GM12878 (cell line): ENCODE results near the gene PTPRM. TPM values are rescaled to one million over a fixed set of nuclear protein-coding genes. Genes with fewer than 3 reads are reported as not detected.

ENCODE experiments used
- ATAC-seq: fragments of 200-7000 bp; cut with Tn5 transposase; 3 replicates; pipeline ENCODE4 v1.9.1; 2020; ENCODE audit warnings: mild to moderate bottlenecking, moderate library complexity
- BruUV-seq: library from RNA; stranded (reverse); fragments of 400-500 nt; replicated peaks from 2 replicates; lab custom pipeline; 2021; lab: Mats Ljungman, UMichigan
- CTCF ChIA-PET: fragments of 300-600 bp; sonication (Branson Sonifier 250); formaldehyde crosslinking; extraction: SDS; loops from one replicate; lab custom pipeline; 2021; ENCODE audit warnings: inconsistent platforms; lab: Yijun Ruan, JAX
- POLR2A ChIA-PET: fragments of 350-600 bp; formaldehyde crosslinking; extraction: SDS; loops from one replicate; lab custom pipeline; 2021; ENCODE audit warnings: inconsistent platforms; lab: Charles Lee
- RAD21 ChIA-PET: fragments of 300-600 bp; sonication (Branson Sonifier 250); formaldehyde crosslinking; loops from one replicate; lab custom pipeline; 2023; ENCODE audit warnings: antibody characterized with exemption; ENCODE audit not compliant: unreplicated experiment; lab: Charles Lee
- SMC1A ChIA-PET: fragments of 300-600 bp; sonication (Branson Sonifier 250); formaldehyde crosslinking; loops from one replicate; lab custom pipeline; 2023; ENCODE audit not compliant: unreplicated experiment, uncharacterized antibody; lab: Charles Lee
- DNase-seq: peaks from one replicate; pipeline ENCODE4 v3.0.0-alpha.2; 2011; ENCODE audit warnings: low read depth, low spot score
- FAIRE-seq: peaks from 3 replicates; lab custom pipeline; 2011; peaks lifted over from hg19 to GRCh38; lab: Jason Lieb, UNC
- H2AFZ ChIP-seq: 2 replicates; pipeline ENCODE4 v1.6.0; 2011; ENCODE audit warnings: low read depth, low read length, control low read depth; ENCODE audit not compliant: control insufficient read depth
- H3K27ac ChIP-seq: 2 replicates; pipeline ENCODE4 v1.5.1; 2011; ENCODE audit warnings: control low read depth; ENCODE audit not compliant: control insufficient read depth, insufficient read depth
- H3K27me3 ChIP-seq, 2 experiments: replicated peaks in 1 of 2; 2 replicates each; pipeline versions ENCODE4 v1.6.0 to v1.6.1; 2011; ENCODE audit warnings: low read length in 1 of 2; ENCODE audit not compliant: control insufficient read depth in 2 of 2, insufficient read depth in 2 of 2
- H3K36me3 ChIP-seq, 2 experiments: 2 replicates each; pipeline ENCODE4 v1.5.1; 2011; ENCODE audit warnings: low read length in 1 of 2; ENCODE audit not compliant: control insufficient read depth in 2 of 2, insufficient read depth in 2 of 2
- H3K4me1 ChIP-seq: 2 replicates; pipeline ENCODE4 v1.6.1; 2011; ENCODE audit warnings: mild to moderate bottlenecking, low read length, moderate library complexity, mixed read lengths; ENCODE audit not compliant: control insufficient read depth, insufficient read depth
- H3K4me2 ChIP-seq: 2 replicates; pipeline ENCODE4 v1.6.0; 2011; ENCODE audit warnings: control low read depth; ENCODE audit not compliant: control insufficient read depth, insufficient read depth
- H3K4me3 ChIP-seq: fragments of 200-600 bp; sonication (generic); 2 replicates; pipeline ENCODE4 v1.5.1; 2016
- H3K79me2 ChIP-seq: 2 replicates; pipeline ENCODE4 v1.6.0; 2011; ENCODE audit warnings: low read length; ENCODE audit not compliant: control insufficient read depth, insufficient read depth
- H3K9ac ChIP-seq: 2 replicates; pipeline ENCODE4 v1.8.0; 2011; ENCODE audit warnings: low read length, control low read depth, mixed read lengths; ENCODE audit not compliant: control insufficient read depth, insufficient read depth
- H3K9me3 ChIP-seq: replicated peaks from 3 replicates; pipeline ENCODE4 v1.5.1; 2011; ENCODE audit warnings: mild to moderate bottlenecking, low read length; ENCODE audit not compliant: control insufficient read depth, insufficient read depth
- H4K20me1 ChIP-seq: 2 replicates; pipeline ENCODE4 v1.6.0; 2011; ENCODE audit not compliant: control insufficient read depth, insufficient read depth
- BRCA1 ChIP-seq: IDR thresholded peaks from 2 replicates; pipeline ENCODE4 v1.6.1; 2011; ENCODE audit warnings: low read depth, low read length, improper control_type of control experiment
- CUX1 ChIP-seq: IDR thresholded peaks from 2 replicates; pipeline ENCODE4 v1.6.1; 2012; ENCODE audit warnings: improper control_type of control experiment, low read depth, low read length; ENCODE audit not compliant: insufficient replicate concordance
- ELK1 ChIP-seq: IDR thresholded peaks from 2 replicates; pipeline ENCODE4 v1.6.1; 2012; ENCODE audit warnings: low read depth, low read length, improper control_type of control experiment
- MEF2A ChIP-seq: IDR thresholded peaks from 2 replicates; pipeline ENCODE4 v1.6.1; 2011; ENCODE audit warnings: low read depth, mild to moderate bottlenecking, low read length, moderate library complexity; ENCODE audit not compliant: insufficient read depth
- MLLT1 ChIP-seq: fragments of 450-650 bp; IDR thresholded peaks from 2 replicates; pipeline ENCODE4 v1.6.1; 2016; ENCODE audit warnings: mild to moderate bottlenecking
- SIX5 ChIP-seq: IDR thresholded peaks from 2 replicates; pipeline ENCODE4 v1.6.1; 2011; ENCODE audit warnings: mild to moderate bottlenecking, low read depth, low read length, moderate library complexity; ENCODE audit not compliant: severe bottlenecking
- SUZ12 ChIP-seq: fragments of 200-600 bp; sonication (generic); IDR thresholded peaks from one replicate; pipeline ENCODE4 v1.6.1; 2018; ENCODE audit warnings: antibody characterized with exemption, mild to moderate bottlenecking; ENCODE audit not compliant: unreplicated experiment
- ZNF207 ChIP-seq: fragments of 450-650 bp; IDR thresholded peaks from 2 replicates; pipeline ENCODE4 v1.6.1; 2014; ENCODE audit warnings: antibody characterized with exemption, mild to moderate bottlenecking, borderline replicate concordance
- ZNF24 ChIP-seq: fragments of 450-650 bp; IDR thresholded peaks from 2 replicates; pipeline ENCODE4 v1.6.1; 2017; ENCODE audit warnings: antibody characterized with exemption, mild to moderate bottlenecking
- WGBS: methylation state at CpG from one replicate; pipeline ENCODE4 v1.1.6; 2016; ENCODE audit warnings: low lambda C conversion rate; ENCODE audit not compliant: insufficient replicate concordance, insufficient coverage; ENCODE audit errors: missing lambda C conversion rate; 5-methylcytosine and 5-hydroxymethylcytosine counted together
- in situ Hi-C: fragments of 300-500 bp; cut with MboI; formaldehyde crosslinking; loops from 9 replicates; pipeline ENCODE4 v1.14.3; 2018; ENCODE audit warnings: mixed read lengths
- intact Hi-C: fragments of 100-400 bp; cut with micrococcal nuclease; formaldehyde crosslinking; loops from one replicate; pipeline ENCODE4 v1.14.2; 2022; ENCODE audit not compliant: unreplicated experiment
- polyA plus RNA-seq, 11 experiments: library from polyadenylated mRNA; depleted of rRNA in 4 of 11; unstranded in 6 of 11; stranded (reverse) in 5 of 11; fragments of >200 nt; fragmentation: Nextera tagmentation in 4 of 11; fragmentation: Illumina TruSeq in 1 of 11; extraction: Ambion mirVana in 4 of 11; extraction: Trizol in 1 of 11; gene quantifications; 1 replicate in 1 of 11; 2 replicates in 10 of 11; pipeline versions ENCODE4 v1.2.1 to v1.2.3, GENCODE V29; 2011 to 2016; ENCODE audit warnings: inconsistent platforms in 2 of 11, missing spikeins in 2 of 11, low read depth in 1 of 11
- total RNA-seq, 4 experiments: library from RNA; depleted of rRNA in 3 of 4; stranded (reverse); fragments of >200 nt in 3 of 4; fragmentation: Illumina TruSeq in 1 of 4; extraction: Trizol in 1 of 4; gene quantifications; 2 replicates each; pipeline versions ENCODE4 v1.2.1 to v1.2.3, GENCODE V29; 2013 to 2021

The PTPRM gene
- total and polyA plus RNA-seq, 10 of the 15 experiments (the other 5 are each of a cell fraction or from before 2014, with no cell fraction given) = 0.07 to 22.6 (median 0.60) TPM

- H3K9ac ChIP-seq = no peak overlapping the region
- TF ChIP-seq ZNF24 (no peak), SIX5 (no peak), ELK1 (no peak), MEF2A (no peak)
- TF ChIP-seq, all 136 proteins: peak for 0
- Histone ChIP-seq H3K27ac (no peak overlapping the region), H3K4me1 (no peaks in the 10 kb centered on the region), H3K79me2 (no peaks in the 10 kb centered on the region), H3K4me3 (no peak overlapping the region), H3K27me3 (no peaks in the 10 kb centered on the region), H3K36me3 (no peaks in the 10 kb centered on the region), H2AFZ (no peak overlapping the region), H3K4me2 (no peak overlapping the region), H3K9me3 (no peaks in the 10 kb centered on the region), H4K20me1 (no peaks in the 10 kb centered on the region)
- FAIRE-seq (no peak), DNase-seq (no peak), ATAC-seq (no peak)
- intact Hi-C loops (no loop called here), in situ Hi-C loops (loop anchor here (5.0 kb wide), 1 partner anchor 38 kb away; no protein-coding TSS in a partner anchor)
- ChIA-PET CTCF (no interaction called here), SMC1A (no interaction called here), RAD21 (no interaction called here), POLR2A (no interaction called here)
- BruUV-seq = no TSS peak
- whole genome bisulfite sequencing = 69% methylated on average over 8 of the region's 8 CpGs
Measured at GRCh38 chr18:8029731-8030130, 462.6 kb downstream of the PTPRM start.

- H3K79me2 ChIP-seq = no peaks in the 10 kb centered on the region
- ChIA-PET SMC1A (no interaction called here), CTCF (no interaction called here), POLR2A (no interaction called here), RAD21 (no interaction called here)
- FAIRE-seq (no peak), DNase-seq (no peak), ATAC-seq (no peak)
- no peak overlapping the region for H3K4me3 ChIP-seq
- no TSS peak for BruUV-seq
- 63% methylated on average over 4 of the region's 4 CpGs for WGBS
- H3K27ac ChIP-seq = no peak overlapping the region
- H3K36me3 ChIP-seq = no peaks in the 10 kb centered on the region
- no peaks in the 10 kb centered on the region for H4K20me1 ChIP-seq
- no peak overlapping the region for H2AFZ ChIP-seq
- intact Hi-C loops (no loop called here), in situ Hi-C loops (loop anchor here (5.0 kb wide), 1 partner anchor 37 kb away; no protein-coding TSS in a partner anchor)
- H3K27me3 ChIP-seq = no peaks in the 10 kb centered on the region
- H3K4me1 ChIP-seq = no peaks in the 10 kb centered on the region
- no peak overlapping the region for H3K9ac ChIP-seq
- H3K4me2 ChIP-seq = no peak overlapping the region
- no peaks in the 10 kb centered on the region for H3K9me3 ChIP-seq
- no peak for TF ChIP-seq BRCA1
- TF ChIP-seq SUZ12 = no peak
- no peak for TF ChIP-seq ZNF207
- no peak for TF ChIP-seq CUX1
- TF ChIP-seq MLLT1 = no peak
Measured at GRCh38 chr18:8030201-8030600, 463.1 kb downstream of the PTPRM start.
